Dedifferentiated amniotic fluid mesenchymal stem cell (primary cell): ENCODE data around the gene ZNF511.
A peak's percentile ranks its signal among the peaks of the same experiment; 100 is the strongest.

Source experiments
- DNase-seq: peaks from one replicate; pipeline ENCODE4 v3.0.0-alpha.2; 2016; ENCODE audit errors: extremely low spot score

Gene ZNF511

DNA sequence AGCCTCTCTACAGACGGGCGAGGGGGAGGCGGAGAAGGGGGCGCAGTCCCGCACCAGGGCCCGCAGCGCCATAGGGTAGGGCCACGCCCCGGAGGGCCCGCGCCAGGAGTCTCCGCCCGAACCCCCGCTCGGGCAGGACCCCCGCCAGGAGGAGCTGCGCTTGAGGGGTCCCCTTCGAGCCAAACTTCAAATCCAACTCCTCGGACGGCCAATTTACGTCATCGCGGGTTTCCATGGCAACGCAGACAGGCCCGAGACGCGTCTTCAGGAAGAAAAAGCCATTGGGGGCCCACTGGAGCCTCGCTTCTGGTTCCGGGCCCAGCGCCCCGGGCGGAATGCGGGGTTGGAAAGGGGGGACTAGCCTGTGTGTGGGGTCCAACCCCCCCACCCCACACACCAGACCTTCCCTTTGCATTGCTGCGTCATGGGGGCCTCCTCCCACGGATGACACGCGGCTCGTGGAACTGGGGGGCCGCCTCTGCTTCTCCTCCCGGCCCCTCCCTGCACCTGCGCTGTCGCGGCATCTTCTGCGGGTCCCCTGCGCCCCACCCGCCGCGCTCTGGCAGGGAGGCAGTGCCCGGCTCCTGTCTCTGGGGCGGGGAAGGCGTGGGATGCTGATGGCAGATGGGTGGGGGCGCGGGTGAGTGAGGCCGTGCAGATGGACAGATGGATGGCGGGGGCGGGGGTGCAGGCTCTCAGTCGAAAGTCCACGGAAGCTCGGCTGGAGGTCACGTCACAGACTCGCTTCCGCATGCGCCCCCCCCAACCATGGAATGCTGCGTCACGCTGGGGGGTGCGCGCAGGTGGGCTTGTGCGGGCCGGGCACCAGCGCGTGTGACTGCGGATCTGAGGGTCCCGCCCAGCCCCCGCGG is 26.8 kb downstream of the ZNF511 start:
- peak; percentile 42 for DNase-seq

DNA sequence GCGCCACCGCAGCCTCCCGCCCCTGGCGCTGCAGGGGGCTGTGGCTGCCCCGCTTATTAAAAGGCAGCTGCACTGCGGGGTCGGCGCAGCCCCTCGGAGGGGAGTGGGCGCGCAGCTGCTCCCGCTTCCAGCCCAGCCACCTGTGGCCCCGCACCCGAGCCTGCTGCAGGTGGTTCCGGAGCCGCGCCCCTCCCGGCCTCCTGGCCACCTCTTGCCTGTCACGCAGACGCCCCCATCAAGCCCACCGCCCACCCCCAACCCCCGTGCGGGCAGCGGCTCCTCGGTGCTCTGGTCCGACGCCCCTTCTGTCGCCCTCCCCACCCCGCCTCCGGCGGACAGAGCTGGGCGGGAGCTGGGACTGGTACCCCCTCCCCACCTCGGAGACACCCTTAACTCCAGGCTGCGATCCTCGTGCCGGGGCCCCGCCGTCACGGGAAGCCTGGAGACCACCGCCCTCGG is 27.4 kb downstream of the ZNF511 start:
- DNase-seq = no peak

DNA sequence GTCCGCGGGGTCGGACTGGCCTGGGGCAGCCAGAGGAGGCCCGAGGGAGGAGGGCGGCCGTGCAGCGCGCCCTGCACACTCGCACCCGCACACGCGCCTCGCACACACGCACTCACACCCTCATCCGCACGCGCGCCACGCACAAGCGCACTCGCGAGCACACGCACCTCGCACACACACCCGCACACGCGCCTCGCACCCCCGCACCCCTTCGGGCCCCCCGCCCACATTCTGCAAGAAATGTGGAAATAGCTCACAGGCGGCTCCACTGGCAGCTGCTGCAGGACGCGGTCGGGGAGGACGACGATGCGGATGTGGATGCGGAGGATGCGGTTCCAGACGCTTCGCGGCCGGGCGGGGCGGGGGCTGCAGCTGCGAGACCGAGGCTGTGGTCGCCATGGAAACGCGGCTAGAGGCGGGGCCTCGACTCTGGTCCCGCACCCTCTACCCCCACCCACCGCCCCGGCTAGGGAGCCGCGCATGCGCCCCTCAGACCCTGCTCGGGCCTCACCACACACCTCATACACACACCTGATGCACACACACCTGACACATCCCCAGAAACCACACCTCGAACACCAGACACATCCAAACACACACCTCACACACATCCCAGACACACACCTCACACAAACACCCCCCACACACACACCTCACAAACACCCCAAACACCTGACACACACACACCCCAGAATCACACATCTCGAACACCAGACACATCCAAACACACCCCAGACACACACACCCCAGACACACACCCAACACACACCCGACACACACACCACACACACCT is 28.1 kb downstream of the ZNF511 start, which contains the start of gene CALY:
CALY (minus strand) TSS at position 320 of the 793 bp plus-strand sequence. CDS start 7,907 bp downstream, outside the sequence.
- DNase-seq = no peak

DNA sequence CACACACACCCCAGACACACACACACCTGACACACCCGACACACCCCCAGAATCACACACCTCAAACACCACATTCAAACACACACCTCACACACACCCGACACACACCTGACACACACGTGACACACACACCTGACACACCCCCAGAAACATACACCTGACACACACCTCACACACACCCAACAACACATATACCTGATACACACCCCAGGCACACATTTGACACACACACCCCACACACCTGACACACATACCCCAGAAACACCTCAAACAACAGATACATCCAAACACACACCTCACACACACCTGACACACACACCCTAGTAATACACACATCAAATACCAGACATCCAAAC is 28.6 kb downstream of the ZNF511 start:
- no peak for DNase-seq

DNA sequence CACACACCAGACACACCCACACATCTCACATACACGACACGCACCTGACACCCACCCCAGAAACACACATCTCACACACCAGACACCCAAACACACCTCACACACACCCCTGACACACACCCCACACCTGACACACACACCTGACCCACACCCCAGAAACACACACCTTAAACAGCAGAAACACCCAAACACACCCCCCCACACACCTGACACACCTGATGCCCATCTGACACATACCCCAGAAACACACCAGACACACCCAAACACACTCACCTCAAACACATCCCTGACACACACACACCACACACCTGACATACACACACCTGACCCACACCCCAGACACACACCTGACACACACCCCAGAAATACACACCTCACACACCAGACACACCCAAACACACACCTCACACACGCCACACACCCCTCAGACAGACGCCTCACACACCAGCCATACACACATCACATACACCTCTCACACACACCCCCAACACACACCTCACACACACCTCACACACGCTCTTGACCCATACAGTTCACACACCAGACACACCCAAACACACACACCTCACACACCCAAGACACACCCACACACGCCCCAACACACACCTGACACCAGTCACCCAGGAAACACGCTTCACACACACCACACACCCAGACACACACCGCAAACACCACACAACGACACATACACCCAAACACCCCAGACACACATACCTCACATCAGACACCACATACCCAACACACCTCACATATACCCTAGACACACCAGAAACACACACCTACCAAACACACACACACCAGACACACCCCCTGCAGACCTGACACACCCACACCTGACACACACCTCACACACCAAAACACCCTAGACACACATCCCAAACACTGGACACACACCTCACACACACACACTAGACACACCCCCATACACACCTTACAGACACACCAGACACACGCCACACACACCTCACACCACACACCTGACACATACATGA is 29.7 kb downstream of the ZNF511 start:
- no peak for DNase-seq

DNA sequence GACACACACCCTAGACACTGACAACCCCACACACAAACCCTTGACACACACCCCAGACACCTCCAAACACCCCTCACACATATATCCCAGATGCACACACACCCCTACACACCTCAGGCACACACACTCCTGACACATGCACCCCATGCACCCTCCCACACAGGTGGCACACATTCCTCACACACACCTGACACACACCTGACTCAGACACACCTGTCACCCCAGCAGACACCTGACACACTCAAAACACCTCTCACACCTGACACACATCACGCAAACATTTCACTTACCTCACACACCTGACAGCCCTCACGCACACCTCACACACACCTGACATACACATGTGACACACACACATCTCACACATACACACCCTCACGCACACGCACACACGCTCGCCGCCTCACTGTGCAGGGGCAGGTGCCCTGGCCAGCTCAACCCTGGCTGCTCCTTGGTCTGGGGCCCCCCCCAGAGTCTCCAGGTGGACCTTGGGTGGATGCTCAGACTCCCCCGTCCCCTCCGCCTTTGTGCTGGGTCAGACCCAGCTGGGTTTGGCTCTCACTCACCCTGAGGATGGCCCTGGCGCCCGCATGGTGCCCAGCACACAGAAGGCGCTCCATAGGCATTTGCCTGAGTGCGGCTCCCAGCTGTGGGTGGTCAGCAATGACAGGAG is 31.1 kb downstream of the ZNF511 start:
- DNase-seq = no peak

DNA sequence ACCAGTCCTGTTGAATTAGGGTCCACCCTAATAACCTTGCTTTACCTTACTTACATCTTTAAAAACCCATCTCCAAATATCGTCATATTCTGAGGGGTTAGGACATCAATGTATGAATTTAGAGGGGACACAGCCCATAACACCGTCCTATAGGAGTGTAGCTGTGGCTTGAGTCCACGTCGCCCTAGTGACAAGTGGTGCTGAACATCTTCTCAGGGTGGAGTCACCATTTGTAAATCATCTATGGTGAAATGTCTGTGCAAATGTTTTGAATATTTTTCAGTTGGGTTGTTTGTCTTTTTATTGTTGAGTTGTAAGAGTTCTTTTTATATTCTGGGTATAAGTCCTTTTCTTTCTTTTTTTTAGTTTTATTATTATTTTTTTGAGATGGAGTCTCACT is 33.3 kb downstream of the ZNF511 start:
- no peak for DNase-seq

DNA sequence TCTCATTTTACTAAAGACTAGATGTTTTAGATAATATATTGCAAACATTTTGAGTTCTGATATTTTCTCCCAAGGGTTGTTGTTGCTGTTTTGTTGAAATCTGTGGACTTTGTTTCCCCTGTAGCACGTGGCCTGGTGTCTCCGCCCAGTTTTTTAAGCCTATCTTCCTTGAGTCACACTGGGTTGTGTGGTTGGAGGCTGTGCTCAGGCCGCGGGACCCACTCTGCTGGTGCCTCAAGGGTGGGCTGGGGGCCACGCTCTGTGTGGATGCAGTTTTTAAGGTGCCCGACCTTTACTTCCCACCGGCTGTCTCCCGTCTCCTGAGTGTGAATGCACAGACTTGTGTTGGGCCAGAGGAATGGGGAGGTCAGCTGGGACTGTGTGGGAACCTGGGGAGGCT is 34.2 kb downstream of the ZNF511 start:
- DNase-seq = no peak

DNA sequence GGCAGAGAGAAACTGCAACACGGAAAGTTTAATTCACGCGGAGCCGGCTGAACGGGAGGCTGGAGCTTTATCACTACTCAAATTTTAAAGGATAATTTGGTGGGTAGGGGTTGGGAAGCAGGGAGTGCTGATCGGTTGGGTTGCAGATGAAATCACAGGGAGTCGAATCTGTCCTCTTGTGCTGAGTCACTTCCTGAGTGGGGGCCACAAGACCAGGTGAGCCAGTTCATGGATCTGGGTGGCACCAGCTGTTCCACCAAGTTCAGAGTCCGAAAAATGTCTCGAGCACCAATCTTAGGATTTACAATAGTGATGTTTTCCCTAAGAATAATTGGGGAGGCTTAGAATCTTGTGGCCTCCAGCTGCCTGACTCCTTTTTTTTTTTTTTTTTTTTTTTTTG is 34.8 kb downstream of the ZNF511 start:
- DNase-seq = no peak

DNA sequence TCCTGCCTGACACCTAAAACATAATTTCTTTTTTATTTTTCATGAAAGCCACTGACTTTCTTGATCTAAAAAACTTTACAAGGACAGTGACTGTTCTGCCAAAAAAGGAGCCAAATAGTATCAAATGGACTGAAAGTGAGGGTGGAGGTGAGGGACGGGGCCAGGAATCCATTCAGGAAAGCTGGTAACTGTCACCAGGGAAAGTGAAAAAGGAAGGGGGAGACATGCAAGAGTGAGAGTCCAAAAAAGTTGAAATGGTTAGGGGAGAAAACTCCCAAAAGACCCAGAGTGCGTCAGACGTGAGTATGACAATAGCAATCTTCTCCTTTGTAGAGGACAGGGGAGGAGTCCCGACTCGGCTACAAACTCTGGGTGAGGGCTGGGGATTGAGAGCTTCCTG is 35.5 kb downstream of the ZNF511 start:
- DNase-seq = no peak

DNA sequence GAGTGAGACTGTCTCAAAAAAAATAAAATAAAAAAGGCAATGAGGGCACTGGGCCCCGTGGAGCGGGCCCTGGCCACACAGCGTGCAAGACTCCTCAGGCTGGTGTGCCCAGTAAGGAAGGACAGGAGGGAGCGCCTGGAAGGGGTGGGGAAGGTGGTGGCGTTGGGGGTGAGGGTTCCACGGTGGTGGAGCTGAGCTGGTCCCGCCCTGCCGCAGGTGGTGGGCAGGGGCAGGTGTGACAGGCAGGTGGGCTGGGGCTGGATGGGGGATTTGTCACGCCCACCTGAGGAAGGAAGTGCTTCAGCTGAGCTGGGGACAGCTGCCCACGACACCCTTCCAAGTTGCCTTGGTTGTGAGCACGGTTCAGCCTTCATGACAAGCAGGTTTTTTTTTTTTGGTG is 37.7 kb downstream of the ZNF511 start:
- no peak for DNase-seq

DNA sequence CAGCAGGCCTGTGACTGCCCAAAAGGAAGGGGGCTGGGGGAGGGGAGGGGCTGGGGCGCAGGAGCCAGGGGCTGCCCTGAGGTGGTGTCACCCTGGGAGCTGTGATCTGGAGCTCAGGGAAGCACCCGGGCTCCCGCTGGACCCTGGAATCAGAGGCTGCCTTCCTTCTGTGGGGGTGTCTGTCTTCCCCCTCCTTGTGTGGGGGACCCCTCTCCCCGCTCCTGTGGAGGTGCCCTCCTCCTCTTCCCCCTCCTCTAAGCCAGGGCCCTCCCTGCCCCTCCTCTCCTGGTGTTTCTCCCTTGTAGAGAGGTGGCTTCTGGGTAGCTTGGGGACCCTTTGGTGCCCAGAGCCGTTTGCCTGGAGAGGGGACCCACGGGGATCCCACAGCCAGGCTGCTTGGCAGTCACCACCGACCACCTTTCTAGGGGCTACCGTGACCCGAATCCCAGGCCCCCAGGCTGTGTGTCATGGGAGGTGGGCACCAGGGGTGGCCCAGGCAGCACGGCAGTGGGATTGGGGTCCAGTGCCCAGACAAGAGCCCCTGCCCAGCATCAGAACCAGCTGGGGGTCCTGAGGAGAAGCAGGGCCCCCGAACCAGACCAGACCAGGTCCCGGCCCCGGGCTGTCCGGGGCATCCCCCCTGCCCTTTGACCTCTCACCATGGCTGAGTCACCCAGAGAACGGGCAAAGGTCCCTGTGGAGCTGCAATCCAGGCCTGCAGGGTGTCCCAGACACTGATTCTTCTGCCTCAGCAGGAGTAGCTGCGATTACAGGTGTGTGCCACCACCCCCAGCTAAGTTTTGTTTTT is 39.2 kb downstream of the ZNF511 start:
- DNase-seq = no peak

DNA sequence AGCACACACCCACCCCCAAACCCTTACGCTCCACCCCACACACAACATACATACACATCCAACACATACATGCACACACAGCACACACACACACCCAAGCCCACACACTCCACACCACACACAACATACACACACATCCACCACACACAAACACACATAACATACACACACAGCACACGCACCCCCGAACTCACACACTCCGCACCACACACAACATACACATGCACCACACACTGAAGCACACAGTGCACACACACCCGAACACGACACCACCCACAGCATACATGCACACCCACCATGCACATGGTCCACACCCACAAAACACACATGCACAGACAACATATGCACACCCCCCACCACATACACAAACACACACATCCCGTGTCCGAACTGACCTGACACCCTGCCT is 40.5 kb downstream of the ZNF511 start:
- DNase-seq = no peak

DNA sequence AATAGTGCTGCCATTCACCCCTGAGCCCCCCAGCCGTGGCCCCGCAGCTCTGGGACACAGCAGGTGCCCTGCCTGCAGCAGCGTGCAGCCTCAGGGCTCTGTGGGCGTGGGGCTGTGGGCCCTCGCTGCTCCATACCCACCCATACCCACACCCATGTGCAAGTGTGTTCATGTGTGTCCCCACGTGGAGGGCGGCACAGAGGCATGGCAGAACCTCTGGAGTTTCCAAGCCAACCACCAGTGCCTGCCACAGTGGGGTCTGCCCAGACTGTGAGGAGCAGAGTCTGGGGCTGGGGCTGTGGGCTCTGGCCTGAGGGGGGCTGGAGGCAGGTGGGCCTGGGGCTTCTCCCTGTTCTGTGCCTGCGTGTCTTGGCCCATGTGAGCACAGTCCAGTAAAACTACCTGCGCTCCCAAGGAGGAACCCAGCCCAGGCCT is 40.9 kb downstream of the ZNF511 start:
- DNase-seq = no peak

DNA sequence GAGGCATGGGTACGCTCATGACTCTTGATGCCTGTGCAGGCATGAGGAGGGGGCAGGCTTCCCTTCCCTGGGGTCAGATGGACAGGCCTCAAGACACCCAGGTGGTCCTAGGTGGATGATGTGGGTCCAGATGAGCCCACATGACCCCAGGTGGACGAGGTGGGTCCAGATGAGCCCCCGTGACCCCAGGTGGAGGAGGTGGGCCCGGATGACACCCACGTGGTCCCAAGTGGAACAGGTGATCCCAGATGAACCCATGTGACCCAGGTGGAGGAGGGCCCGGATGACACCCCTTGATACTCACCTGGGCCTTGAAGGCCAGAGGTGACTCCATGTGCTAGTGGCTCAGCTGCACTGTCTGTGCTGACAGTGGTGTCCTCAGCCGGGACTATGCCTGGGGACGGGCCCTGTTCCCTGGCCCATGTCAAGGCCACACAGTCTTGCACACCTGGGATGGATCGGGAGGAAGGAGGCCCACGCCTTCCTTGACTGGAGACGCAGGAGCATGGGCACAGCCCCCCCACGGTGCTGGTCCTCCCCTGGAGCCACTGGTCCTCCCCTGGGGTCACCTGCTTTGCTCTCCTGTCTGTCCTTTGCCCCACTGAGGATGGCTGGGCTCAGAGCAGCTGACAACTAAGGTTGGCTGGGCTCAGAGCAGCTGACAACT is 41.7 kb downstream of the ZNF511 start:
- no peak for DNase-seq

DNA sequence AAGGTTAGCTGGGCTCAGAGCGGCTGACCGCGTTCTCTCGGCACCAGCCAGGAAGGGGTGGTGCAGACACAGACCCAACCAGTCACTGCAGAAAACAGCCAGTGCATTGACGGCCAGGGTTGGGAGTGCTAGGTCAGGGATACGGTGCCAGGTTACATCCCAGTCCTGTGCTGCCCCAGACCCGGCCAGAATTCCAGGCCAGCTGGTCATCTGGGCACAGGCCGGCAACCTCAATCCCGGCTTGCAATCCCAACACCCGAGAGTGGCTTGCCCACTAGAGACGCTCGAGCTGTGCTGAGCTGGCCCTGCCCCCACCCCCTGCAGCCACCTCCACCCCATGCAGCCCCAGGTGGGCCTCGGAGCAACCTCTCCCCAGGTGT is 42.2 kb downstream of the ZNF511 start:
- no peak for DNase-seq

DNA sequence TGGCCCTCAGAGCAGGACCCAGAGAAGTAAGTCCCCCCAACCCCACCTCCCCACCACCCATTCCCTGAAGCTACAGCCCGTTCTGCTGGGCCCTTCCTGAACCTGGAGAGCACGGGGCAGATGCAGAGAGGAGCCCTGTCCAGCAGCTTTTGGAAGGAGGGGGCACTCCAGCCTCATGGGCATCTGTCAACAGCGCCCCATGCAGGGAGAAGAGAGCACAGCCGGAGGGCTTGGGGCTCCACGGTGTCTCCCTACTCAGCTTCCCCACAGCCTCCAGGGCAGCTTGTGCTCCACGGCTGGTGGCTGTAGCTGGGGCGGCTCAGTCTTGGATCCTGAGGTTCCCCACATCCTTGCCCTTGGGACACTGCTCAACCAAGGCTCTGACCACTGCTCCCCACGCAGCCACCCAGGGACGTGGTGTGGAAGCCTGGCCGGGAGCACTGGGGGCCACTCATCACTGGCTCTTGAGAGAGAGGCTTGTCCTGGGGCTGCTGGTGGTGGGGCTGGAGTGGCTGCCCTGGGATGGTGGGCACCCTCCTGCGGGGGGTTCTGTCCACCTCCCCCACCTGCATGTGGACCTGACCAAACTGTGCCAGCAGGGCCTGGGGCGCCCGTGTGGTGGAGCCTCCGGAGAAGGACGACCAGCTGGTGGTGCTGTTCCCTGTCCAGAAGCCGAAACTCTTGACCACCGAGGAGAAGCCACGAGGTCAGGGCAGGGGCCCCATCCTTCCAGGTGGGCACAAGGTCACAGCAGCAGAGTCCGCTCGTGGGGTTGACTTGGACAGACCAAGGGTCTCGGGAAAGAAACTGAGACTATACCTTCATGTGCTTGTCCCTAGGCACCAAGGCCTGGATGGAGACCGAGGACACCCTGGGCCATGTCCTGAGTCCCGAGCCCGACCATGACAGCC is 42.9 kb downstream of the ZNF511 start:
- DNase-seq = no peak

DNA sequence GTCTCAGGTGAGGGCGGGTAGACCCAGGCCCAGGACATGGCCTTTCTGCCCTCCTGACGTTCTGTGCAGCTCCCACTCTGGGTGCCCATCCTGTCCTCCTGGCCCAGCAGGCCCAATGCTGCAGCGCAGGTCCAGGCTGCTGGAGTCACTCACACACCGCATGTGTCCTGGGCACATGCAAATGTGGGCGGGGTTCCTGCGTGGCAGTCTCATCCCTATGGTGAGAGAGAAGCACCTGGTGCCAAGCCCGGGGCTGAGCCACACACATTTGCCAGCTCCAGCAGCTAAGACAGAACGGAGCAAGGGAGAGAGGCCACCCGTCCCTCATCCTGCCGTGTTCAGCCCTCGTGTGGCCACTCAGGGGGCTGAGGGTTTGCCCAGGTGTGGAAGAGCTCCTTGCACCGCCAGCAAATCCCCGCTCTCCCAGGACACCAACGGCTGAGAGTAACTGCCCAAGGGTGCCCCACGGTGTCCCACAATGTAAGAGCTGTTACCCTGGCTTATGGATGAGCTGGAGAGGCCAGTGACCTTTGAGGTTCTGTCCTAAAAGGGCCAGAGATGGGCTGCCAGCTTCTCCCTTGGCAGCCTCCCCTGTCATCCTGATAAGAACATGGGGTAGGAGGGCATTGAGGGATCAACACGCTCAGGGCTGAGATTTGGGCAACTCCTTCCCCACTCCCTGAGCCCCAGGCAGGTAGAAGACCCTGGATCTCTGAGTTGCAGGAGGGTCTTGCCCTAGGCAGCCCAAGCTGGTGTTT is 44.7 kb downstream of the ZNF511 start:
- no peak for DNase-seq
